Pulmonary artery endothelial cell (primary cell): ENCODE measurements around the gene TMEM183A. TPM values are rescaled to one million over a fixed set of nuclear protein-coding genes. Genes with fewer than 3 reads are reported as not detected.
"Not testable (repeated sequence)": the region's sequence is repeated elsewhere in the genome, so short reads cannot be mapped to it uniquely, and the experiment has no call there.

ENCODE experiments used
- DNase-seq: peaks from one replicate; pipeline ENCODE4 v3.0.0-alpha.2; 2011; ENCODE audit warnings: low read depth, low spot score
- total RNA-seq: library from RNA; depleted of rRNA; stranded (reverse); fragments of >200 nt; gene quantifications from 2 replicates; pipeline ENCODE4 v1.2.3, GENCODE V29; 2014

The TMEM183A gene, protein sequence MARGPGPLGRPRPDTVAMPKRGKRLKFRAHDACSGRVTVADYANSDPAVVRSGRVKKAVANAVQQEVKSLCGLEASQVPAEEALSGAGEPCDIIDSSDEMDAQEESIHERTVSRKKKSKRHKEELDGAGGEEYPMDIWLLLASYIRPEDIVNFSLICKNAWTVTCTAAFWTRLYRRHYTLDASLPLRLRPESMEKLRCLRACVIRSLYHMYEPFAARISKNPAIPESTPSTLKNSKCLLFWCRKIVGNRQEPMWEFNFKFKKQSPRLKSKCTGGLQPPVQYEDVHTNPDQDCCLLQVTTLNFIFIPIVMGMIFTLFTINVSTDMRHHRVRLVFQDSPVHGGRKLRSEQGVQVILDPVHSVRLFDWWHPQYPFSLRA
- 97.8 and 113 TPM in 2 replicates for total RNA-seq

DNA sequence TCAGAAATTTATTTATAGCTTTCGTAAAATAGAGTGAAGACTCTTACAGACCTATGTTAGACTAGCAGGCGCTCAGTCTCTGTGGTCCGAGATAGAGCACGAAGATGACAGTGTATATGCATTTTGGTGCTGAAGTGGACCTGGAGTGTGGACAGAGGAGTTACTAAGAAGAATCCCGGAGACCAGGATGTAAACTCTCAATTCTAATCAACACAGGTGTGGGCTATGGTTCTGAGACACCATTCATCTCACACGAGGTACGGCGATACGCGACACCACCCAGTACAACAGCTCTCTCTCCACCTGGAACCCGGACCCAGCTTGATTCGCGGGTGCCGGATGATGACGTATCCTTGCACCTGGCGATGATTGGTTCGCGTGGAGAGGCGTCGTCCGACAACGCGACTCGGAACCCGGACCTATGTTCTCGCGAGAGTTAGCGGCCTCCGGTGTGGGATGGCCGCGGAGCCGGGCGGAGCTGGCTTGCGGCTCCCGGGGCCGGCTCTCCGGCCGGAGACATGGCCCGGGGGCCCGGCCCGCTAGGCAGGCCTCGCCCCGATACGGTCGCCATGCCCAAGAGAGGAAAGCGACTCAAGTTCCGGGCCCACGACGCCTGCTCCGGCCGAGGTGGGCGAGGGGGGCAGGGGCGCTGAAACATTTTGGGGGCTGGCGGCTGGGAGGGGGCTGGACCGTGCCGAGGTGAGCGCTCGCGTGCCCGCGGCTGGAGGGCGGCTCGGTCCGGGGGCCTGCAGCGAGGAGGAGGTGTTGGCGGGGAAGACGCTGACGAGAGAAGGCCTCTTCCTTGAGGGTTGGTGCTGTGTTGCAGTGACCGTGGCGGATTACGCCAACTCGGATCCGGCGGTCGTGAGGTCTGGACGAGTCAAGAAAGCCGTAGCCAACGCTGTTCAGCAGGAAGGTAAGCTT lies at the start of gene TMEM183A:
Gene TMEM183A (plus strand): TSS at position 427 of the 924 bp plus-strand sequence. CDS start 92 bp downstream, at position 519.
- peak; percentile 87 for DNase-seq

DNA sequence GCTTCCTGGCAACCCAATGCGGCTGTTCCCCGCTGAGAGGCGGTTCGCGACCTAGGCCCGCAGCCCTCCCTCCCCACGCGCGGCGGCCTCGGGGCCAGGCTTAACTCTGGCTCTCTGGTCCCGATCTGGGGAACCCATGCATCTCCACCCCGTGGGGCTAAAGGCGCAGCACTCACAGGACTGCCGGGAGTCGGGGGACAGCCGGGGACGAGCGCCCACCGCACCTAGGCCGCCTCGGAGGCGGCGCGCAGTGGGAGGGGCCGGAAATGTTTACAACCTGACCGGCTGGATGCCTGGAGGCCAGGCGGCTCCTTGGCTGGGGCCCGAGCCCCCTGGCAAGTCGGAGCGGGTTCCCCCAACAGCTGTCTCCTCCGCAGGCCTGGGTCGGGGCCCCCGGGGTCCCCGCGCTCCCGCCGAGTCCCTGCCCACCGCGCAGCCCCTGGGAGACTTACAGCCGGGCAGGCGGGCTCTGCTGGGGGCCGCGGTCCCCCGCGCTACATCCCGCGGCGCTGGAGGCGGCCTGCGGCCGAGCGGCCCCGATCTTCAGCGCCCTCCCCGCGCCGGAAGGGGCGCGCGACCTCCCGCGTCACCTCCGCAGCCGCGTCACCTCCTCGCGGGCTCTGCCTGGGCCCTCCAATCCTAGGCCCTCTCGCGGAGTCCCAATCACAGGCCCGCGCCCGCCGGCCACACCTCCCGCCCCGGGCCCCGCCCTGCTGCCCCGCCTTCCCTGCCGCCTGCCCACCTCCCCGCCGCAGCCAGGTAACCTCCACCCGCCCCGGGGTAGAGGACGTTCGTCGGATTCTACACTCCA lies 49.2 kb upstream of the TMEM183A start, which contains the start of gene ADIPOR1:
Gene ADIPOR1 (minus strand): TSS at position 580 of the 811 bp plus-strand sequence. CDS start 7,242 bp downstream, outside the sequence.
- DNase-seq: peak; percentile 60

DNA sequence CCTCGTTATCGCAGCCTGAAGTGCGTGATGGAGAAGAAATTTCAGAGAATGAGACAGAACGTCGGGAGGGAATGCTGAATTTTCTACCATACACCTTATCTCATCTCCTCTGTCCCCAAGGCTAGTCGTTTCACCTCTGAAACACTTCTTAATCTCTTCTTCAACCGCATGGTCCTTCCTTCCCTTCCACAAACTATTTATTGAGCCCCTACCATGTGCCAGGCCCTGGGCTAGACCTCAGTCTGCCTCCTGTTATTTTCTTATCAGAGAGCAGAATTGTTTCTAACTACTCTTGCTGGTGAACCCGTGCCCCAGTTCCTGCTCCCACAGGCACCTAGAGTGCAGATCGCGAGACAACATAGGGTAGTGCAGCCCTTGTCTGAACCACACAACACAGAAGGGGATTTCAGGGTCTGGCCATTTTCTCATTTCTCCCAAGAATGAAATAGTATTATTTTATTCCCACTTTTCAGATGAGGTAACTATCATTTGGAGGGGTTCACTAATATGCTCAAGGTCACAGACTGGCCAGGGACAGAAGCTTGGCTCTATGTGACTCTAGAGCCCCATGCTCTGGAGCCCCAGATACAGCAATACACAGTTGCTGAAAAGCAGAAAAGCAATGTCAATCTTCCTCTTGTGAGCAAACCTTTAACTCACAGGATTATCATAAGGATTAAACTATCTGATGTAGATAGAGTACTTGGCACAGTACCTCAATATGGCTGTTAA lies 48.5 kb upstream of the TMEM183A start:
- DNase-seq: no peak

DNA sequence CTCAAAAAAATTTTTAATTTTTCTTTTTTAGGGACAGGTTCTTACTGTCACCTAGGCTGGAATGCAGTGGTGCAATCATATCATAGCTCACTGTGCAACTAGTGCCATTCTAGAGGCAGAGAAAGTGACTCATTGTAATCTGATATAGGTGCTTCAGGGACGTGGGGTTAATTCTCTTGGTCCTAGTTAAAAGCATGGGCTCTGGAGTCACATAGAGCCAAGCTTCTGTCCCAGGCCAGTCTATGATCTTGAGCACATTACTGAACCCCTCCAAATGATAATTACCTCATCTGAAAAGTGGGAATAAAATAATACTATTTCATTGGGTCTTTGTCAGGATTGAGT lies 47.9 kb upstream of the TMEM183A start:
- DNase-seq: no peak

DNA sequence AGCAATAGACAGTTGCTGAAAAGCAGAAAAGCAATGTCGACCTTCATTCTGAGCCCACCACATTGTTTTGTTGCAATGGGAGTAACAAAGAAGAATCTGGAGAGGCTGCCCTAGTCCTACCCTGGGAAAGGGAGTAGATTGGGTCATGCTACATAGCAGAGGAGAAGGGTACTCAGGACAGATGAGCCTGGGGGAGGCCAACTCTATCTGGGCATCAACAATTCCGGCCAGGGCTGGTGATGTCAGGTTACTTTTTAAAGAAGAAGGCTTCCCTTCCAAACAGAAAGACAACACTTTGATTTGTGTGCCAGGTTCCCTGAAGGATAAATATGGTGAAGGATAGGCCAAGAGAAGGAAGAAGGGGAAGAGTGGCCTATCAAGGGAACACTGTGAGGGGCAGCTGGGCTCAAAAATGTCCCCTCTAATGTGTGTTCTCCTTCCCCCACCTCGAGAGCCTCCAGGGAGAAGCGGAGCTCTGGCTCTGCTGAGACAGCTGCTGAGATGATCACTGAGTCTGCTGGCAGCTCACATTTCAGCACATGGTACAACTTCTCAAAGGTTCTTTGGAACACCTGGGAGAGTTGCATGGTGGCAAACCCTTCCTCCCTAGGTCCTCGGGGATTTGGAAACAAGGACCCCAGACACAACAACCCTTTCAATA lies 45.8 kb upstream of the TMEM183A start:
- no peak for DNase-seq

DNA sequence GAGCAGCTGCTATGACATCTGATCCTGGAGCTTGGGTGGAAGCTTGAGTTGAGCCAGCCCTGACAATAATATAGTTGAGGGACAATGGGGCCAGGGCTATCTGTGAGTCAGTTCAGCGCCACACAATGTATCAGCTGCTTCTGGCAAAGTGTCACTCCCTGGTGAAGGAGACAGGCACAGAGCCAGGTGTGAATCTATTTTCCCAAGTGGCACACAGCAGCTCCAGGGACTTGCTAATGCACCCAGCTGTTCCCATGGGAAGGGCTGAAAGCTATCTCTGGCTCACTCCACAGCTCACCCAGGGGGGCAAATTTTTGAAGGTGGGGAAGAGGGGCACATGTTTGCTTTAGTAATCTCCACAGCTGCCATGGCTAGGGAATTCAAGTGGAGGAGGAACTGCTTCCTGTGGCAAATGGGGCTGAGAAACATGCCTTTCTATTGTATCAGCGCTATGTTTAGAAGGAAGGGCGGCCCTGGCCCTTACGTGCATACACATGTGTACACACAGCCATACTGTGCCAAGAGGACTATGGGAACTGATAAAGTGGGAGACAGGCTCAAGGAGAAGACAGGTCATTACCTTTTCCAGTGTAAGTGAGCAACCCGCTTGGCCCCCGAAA lies 42.3 kb upstream of the TMEM183A start:
- no peak for DNase-seq

DNA sequence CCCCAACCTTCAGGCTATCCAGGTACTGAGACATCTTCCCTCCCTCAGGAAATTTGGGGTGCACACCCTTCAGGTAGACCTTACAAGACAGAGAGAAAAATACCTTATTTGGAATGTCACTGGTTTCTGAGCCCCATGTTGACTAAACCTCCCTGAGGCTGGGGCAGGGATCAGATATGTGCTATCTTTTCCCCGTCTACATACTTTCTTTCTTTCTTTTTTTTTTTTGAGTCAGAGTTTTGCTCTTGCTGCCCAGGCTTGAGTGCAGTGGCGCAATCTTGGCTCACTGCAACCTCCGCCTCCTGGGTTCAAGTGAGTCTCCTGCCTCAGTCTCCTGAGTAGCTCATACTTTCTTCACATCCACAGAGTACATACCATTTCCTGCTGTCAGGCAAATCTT lies 41.8 kb upstream of the TMEM183A start:
- no peak for DNase-seq

DNA sequence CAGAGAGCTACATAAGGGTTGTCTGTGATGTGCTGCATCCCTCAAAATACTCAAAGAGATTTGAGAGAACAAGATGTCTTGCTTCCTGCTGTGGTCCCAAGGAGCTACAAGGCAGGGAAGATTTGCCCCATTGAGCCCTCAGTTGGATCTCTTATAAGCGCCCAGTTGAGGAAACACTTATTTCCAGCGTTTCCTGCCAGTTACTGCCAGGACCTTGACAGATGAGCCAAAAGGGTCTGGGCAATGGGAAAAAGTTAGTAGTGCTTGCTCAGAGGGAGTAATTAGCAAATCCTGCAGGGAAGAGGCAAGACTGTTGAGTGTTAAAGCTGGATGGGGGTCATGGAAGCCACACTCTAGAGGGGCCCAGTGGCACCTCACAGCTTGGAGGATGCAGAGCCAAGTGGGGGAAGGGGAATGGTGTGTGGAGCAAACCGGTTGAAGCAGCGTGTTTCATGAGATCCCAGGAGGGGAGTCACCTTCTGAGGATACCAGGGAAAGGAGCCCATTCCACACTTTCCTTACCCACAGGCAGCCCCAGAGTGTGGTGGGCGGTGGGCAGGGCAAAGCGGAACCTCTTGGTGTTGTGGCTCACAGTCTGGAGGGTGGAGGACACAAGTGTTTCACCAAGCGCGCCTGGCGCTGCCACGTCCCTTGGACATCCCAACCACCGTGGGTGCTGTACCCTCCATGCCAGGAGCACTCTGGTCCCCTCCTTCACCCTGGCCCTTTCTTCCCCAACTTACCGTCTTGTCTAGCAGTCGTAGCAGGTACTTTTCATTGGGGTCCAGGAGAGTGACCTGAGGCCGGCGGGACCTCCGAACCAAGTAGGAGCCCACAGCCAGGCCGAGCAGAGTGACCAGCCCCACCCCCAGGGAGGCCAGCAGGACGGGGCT lies 40.9 kb upstream of the TMEM183A start:
- DNase-seq: no peak

DNA sequence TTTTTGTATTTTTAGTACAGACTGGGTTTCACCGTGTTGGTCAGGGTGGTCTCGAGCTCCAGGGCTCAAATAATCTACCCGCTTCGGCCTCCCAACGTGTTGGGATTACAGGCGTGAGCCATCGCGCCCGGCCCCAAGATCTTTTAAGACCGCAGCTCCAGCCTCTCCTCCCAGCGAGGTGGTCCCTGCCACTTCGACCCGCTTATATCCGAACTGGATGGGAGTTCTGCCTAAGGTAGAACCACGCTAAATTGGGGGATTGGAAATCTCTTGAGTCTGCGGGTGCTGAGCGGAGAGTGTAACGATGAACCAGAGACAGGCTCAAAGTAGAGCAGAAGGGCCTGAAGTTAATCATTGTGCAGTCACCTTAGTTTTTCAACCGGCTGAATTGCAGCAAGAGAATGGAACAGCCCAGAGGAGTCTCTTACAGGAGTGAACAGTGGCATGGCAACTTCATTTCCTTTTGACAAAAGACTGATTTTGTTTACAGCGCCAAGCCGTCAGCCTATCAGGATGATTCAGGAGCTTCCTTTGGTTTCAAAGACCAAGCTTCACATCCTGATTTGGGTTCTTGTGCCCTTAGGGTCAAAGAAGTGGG lies 39.4 kb upstream of the TMEM183A start:
- DNase-seq: no peak

DNA sequence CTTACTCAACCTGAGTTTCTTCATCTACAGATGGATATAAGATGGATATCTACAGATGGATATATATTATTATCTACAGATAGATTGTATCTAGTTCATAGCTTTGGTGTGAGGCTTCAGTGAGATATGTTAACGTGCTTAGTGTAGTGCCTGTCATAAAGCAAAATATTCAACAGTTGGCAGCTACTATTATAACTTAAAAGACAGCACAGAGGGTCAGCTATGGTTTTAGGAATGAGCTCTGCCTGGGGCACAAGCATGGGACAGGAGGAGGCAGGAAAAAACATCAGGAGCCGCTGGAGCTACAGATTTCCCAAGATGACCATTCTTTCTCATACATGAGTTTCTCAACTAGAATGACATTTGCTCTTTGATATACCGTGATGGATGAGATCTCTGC lies 38.8 kb upstream of the TMEM183A start:
- no peak for DNase-seq

DNA sequence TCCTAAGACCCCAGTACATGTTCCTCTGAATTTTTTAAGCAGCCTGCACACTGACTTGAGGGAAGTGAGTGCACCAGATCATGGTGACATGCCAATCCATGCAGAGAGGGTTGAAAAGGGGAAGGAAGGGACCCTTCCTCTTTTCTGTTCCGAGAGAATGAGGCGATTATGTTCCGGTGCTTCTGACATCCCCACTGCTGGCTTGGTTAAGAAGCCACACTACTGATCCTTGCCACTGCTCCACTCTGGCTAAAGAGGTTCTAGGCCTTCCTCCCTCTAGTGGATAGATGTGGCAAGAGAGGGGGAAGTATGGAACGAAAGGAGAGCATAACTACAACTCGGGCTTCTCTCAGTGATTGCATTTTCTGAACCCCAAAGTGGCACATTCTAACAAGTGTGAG lies 38.3 kb upstream of the TMEM183A start:
- DNase-seq: peak; percentile 22

DNA sequence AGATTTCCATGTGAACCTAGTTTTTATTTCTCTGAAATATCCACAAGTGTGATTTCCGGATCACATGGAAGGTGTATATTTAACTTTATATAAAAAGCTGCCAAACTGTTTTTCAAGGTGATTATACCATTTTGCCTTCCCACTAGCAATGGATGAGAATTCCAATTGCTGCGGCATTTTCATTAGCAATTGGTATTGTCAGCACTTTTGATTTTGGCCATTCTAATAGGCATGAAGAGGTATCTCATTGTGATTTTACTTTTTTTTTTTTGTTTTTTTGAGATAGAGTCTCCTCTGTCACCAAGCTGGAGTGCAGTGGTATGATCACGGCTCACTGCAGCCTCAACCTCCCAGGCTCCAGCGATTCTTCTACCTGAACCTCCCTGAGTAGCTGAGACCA lies 35.1 kb upstream of the TMEM183A start:
- DNase-seq: no peak

DNA sequence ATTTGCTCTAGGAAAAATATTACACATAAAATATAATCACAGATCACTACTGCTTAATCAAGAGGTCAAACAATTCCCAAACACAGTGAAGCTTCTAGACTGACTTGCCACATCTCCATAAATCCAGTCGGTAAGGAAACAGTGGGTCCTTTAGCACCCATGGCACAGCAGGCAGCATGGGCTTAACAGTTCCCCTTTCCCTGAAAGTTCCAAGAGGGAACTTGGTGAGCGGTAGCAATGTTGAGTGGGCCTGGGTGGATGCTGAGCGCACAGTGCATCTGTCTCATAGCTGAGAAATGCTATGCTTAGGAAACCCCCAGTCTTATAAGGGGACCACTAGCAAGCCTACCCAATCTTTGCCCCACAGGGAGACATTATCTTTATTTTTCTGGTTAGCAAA lies 32.3 kb upstream of the TMEM183A start:
- DNase-seq: no peak

DNA sequence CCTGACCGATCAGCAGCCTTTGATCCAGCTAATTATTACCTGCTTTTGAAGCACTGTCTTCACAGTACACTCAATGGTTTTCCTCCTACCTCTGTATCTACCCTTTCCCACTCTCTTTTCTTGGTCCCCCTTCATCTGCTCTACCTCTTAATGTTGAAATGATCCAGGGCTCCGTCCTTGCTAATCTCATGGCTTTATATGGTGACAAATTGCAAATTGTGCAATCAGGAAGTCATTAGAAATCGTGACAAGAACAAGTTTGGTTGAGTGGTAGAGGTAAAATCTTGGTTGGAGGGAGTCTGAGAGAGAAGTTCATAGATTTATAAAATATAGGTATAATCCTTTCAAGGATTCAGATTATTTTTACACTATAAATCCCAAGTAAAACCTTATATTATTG lies 30.5 kb upstream of the TMEM183A start:
- no peak for DNase-seq

DNA sequence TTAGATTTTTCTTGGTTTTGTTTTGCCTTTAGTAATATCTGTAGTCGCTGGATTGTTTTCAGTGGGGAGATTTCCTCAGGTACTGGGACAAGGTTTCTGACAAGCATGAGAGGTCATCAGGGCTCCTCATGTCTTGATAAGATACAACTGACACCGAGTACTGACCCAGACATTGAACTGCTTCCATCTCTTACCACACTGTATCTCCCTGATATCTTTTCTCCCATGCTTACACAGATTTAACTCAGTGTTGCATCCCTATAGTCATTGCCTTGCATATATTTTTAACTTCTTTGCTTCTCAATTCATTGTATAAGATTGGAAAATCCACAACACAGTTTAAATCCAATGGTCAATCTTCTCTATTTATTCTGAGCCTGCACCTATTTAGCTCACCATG lies 27.7 kb upstream of the TMEM183A start:
- DNase-seq: no peak

DNA sequence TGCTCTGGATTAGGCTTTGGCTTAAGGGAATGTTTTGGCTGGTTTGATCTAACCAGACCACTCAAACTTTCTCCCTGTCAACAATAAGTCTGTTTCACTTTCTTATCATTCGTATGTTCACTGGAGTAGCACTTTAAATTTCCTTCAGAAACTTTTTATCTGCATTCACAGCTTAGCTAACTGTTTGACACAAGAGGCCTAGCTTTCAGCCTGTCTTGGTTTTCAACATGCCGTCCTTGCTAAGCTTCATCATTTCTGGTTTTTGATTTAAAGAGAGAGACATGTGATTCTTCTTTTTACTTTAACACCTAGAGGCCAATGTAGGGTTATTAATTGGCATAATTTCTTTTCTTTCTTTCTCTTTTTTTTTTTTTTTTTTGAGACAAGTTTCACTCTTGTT lies 25.2 kb upstream of the TMEM183A start:
- DNase-seq: no peak

DNA sequence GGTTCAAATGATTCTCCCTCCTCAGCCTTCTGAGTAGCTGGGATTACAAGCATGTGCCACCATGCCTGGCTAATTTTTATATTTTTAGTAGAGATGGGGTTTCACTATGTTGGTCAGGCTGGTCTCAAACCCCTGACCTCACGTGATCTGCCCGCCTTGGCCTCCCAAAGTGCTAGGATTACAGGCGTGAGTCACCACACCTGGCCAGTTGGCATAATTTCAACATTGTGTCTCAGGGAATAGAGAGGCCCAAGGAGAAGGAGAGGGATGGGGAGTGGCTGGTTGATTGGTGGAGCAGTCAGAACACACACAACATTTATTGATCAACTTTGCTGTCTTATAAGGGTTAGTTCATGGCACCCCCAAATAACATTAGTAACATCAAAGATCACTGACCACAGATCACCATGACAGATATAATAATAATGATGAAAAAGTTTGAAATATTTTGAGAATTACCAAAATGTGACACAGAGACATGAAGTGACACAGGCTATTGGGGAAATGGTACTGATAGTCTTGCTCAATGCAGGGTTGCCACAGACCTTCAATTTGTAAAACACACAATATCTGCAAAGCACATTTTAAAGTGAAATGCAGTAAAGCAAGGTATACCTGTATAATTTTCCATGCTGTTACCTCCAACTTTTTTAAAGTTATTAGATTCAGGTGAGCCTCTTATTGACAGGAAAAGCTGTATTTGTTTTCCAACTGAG lies 24.3 kb upstream of the TMEM183A start:
- no peak for DNase-seq

DNA sequence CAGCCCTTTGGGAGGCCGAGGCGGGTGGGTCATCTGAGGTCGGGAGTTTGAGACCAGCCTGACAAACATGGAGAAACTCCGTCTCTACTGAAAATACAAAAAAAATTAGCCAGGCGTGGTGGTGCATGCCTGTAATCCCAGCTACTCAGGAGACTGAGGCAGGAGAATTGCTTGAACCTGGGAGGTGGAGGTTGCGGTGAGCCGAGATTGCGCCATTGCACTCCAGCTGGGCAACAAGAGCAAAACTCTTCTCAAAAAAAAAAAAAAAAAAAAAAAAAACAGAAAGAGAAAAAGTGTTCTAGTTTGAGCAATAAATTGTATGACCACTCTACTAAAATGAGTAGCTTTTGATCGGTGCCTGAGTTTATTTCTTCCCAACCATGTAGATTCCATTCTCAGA lies 21.1 kb upstream of the TMEM183A start:
- not testable (repeated sequence) for DNase-seq
